Dedifferentiated amniotic fluid mesenchymal stem cell (primary cell): ENCODE measurements around the gene SIK3.
A peak's percentile ranks its signal among the peaks of the same experiment; 100 is the strongest.
"Not testable (repeated sequence)": the region's sequence is repeated elsewhere in the genome, so short reads cannot be mapped to it uniquely, and the experiment has no call there.

Experiments used
- DNase-seq: peaks from one replicate; pipeline ENCODE4 v3.0.0-alpha.2; 2016; ENCODE audit errors: extremely low spot score

SIK3 gene

GRCh38 chr11:117098269-117099232, at the start of gene SIK3:
Gene SIK3 (minus strand): TSS chr11:117098428. CDS start chr11:117098415, 13 bp downstream.
- peak; percentile 86 for DNase-seq

GRCh38 chr11:117146521-117146920, 48.3 kb upstream of the SIK3 start:
- DNase-seq = no peak

GRCh38 chr11:117145393-117145761, 47.1 kb upstream of the SIK3 start:
- DNase-seq = no peak

DNA sequence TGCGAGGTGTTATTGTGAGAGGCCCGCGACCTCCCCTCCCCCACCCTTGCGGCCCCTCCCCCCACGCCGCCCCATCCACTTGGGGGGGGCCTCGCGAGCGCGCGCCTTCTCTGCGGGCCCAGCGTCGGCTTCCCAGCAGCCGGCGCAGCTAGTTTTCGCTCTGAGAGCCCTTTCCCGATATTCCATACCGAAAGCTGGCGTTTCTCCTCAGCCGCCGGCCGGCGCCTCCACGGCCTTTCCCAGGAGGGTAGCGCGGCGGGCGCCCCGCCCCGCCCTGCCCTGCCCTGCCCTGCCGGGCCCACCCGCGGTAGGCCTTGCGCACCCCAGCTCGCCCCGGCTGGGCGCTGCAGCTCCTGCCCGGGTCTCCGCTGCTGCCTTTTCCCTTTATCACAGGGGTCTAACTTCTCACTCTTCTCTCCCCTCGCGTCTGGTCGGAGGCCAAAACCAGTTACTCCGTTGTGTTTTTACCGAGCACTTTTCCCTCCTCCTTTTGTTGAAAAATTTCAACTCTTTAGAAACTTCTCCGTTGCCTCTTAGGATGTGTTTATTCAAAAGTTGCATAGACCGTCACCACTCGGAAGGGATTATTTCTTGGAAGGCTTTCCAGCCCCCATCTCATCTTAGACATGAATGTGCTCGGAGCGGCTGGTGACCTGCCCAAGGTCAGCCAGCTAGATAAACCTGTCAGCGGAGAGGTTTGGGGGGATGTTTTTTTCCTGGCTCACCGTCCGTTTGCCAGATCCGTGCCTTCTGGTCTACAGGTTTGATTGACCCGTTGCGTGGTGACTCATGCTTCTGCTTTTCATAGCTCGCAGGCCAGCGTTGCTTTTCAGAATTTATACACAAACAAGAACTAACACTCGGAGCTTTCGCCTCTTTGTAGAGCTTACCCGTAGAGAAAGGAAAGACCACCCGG, 46.5 kb upstream of the SIK3 start:
- DNase-seq = peak; percentile 66

GRCh38 chr11:117143871-117144476, 45.7 kb upstream of the SIK3 start, which contains the start of gene PAFAH1B2:
Gene PAFAH1B2 (plus strand): TSS chr11:117144287. CDS start chr11:117152448, 8,161 bp downstream.
- DNase-seq = peak; percentile 93

- peak; percentile 50 for DNase-seq
Observed at GRCh38 chr11:117143390-117143789, 45.2 kb upstream of the SIK3 start.

DNA sequence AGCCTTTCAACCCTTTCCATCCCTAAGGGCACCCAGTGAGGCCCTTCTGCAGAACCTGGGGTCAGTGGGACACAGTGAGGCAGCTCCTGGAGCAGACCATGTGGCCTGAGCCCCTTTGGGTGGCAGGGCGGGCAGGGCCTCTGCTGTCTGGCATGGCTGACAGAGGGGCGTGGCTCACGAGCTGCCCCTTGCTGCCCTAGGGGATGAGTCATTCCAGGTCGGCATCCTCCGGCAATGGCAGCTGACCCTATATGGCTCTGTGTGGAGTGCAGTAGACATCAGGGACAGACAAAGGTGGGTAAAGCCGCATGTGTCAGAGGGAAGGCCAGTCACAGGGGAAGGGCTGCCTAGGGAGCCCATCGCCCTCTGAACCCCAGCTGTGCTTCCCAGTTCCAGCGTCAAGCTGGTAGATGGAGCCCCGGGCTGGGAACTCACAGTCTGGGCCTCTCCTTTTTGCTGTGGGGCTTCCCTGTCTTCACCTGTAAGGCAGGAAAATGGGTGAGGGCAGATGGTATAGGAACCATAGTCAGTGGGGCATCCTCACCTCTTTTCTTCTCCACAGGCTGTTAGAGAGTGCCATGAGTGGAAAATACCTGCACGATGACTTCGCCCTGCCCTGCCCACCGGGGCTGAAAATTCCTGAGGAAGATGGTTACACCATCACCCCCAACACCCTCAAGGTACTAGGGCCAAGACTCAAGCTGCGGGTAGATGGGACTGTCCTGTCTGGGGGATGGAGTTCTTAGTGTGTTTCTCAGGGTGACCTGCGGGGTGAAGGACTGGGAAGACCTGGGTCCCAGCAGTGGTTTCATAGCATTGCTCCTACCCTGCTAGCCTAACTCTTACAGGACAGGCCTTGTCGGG, 39.2 kb upstream of the SIK3 start:
- not testable (repeated sequence) for DNase-seq

DNA sequence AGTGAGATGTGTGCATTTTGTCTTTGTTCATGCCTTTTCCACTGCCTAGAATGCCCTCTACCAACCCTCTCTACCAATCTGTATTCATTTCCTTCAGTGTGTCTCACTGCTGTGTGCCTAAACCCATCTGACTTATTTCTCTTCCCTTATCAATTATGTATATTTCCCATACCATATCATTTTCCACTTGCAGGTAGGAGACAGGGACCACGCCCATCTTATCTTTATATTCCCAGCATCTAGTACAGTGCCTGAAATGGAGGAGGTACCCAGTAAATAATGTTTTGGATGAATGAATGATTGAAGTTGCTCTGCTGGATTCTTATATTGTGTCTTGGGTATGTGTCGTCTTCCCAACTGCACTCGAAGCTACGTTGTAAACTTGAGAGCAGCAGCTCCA, 36.8 kb upstream of the SIK3 start:
- DNase-seq = not testable (repeated sequence)

- no peak for DNase-seq
Observed at GRCh38 chr11:117134431-117134830, 36.2 kb upstream of the SIK3 start.

- DNase-seq = no peak
Observed at GRCh38 chr11:117130879-117131278, 32.7 kb upstream of the SIK3 start.

DNA sequence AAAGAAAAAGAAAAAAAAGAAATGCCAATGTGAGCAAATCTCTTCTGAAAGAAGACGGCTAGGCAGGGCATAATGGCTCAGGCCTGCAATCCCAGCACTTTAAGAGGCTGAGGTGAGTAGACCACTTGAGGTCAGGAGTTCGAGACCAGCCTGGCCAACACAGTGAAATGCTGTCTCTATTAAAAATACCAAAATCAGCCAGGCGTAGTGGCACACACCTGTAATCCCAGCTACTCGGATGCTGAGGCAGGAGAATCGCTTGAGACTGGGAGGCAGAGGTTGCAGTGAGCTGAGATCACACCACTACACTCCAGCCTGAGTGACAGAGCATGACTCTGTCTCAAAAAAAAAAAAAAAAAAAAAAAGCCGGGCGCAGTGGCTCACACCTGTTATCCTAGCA, 32.2 kb upstream of the SIK3 start:
- not testable (repeated sequence) for DNase-seq

- no peak for DNase-seq
Observed at GRCh38 chr11:117128289-117128688, 30.1 kb upstream of the SIK3 start.

- DNase-seq = no peak
Observed at GRCh38 chr11:117127171-117127901, 29.1 kb upstream of the SIK3 start.

DNA sequence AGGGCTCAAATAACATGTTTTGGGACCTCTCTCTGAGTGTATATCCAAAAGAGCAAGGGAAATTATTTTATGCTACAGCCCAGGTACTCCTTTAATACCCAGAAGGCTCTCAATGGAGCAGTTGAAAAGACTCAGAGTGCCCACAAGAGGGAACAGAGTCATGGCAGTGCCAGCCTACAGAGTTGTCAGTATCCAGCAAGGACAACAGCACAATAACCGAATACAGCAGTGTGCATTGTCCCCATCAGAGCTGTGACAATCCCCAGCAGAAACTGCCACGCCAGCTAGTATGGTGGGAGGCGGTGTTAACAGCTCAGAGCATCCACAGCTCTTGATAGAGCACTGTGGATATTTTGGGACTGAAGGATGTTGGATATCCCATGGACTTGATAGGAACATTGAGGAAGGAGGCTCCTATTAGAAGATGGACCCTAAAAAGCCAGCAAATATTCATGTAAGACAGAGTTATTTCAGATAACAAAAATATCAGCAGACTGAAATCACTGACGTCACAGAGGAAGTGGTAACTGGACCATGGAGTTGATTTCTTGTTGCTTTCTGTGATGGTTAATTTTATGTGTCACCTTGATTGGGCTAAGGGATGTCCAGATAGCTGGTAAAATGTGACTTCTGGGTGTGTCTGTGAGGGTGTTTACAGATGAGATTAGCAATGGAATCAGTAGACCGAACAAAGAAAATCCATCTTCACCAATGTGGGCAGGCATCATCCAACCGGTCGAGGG, 28.2 kb upstream of the SIK3 start:
- no peak for DNase-seq

DNA sequence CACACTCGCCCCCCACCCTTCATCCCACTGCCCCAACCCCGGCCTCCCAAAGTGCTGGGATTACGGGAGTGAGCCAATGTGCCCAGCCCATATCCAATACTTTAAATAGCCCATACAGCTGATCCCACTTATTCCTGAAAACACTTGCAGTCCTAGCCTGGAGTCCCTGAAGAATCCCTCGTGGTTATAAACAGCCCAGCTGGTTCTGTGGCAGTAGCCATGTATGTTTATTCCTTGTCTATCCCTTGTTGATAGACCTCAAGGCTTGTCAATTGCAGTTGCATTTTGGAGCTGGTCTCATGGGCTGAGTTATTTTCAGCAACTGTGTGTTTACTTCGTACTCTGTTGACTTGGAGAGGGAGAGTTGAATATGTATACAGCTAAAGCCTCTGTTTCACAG, 24.3 kb upstream of the SIK3 start:
- no peak for DNase-seq

DNA sequence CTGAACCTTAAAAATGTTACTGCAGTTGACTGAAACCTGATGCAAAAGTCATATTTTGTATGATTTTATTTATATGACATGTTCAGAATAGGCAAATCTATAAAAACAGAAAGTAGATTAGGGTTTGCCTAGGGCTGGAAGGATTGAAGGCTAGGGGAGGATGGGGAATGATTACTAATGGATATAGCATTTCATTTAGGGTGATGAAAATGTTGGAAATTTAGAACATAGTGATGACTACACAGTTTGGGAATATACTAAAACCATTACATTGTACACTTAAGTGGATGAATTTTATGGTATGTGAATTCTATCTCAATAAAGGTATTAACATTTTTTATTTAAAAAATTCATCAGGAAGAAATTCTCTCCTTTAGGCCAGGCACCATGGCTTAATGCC, 22.9 kb upstream of the SIK3 start:
- DNase-seq = peak; percentile 90

DNA sequence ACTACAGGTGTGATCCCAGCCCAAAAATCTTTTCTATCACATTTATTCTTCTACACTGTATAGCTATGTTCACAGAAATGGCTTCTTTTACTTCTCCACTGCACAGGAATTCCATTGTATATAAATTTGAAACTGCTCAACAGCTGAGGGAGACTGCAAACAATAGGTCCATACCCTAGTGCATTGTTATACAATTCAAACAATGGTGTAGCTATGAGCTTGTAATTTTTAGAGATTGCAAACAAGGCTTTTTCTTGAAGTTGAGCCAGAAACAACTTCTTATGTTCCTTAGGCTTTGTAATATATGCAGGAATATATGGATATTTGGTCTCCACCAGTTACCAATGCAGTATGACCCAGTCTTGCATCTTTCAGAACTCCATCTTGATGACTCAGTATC, 19.5 kb upstream of the SIK3 start:
- DNase-seq = no peak

DNA sequence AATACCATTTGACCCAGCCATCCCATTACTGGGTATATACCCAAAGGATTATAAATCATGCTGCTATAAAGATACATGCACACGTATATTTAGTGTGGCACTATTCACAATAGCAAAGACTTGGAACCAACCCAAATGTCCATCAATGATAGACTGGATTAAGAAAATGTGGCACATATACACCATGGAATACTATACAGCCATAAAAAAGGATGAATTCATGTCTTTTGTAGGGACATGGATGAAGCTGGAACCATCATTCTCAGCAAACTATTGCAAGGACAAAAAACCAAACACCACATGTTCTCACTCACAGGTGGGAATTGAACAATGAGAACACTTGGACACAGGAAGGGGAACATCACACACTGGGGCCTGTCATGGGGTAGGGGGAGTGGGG, 14.7 kb upstream of the SIK3 start:
- not testable (repeated sequence) for DNase-seq

GRCh38 chr11:117112497-117112896, 14.3 kb upstream of the SIK3 start:
- DNase-seq = not testable (repeated sequence)
